Activated CD4-positive, alpha-beta memory T cell treated with anti-CD3 and anti-CD28 coated beads for 36 hours (primary cell): ENCODE data around the gene PTPRN2. TPM values are rescaled to one million over a fixed set of nuclear protein-coding genes. Genes with fewer than 3 reads are reported as not detected.

Experiments
- CTCF ChIA-PET: fragments of 350-600 bp; sonication (Branson Sonifier 250); formaldehyde crosslinking; loops from one replicate; lab custom pipeline; 2021; ENCODE audit warnings: antibody characterized with exemption, inconsistent platforms; lab: Charles Lee
- POLR2A ChIA-PET: fragments of 350-600 bp; sonication (Branson Sonifier 250); formaldehyde crosslinking; loops from one replicate; lab custom pipeline; 2021; ENCODE audit warnings: antibody characterized with exemption; lab: Charles Lee
- DNase-seq: peaks from one replicate; pipeline ENCODE4 v3.0.0-alpha.2; 2020
- H3K27ac Mint-ChIP-seq: one replicate; pipeline ENCODE4 v1.8.0; 2021; ENCODE audit warnings: mixed read lengths
- H3K27me3 Mint-ChIP-seq: one replicate; pipeline ENCODE4 v1.8.0; 2021; ENCODE audit warnings: mixed read lengths
- H3K36me3 Mint-ChIP-seq: one replicate; pipeline ENCODE4 v1.8.0; 2021; ENCODE audit warnings: mixed read lengths
- H3K4me1 Mint-ChIP-seq: one replicate; pipeline ENCODE4 v1.8.0; 2021; ENCODE audit warnings: low read depth, mixed read lengths
- H3K4me3 Mint-ChIP-seq: one replicate; pipeline ENCODE4 v1.8.0; 2021; ENCODE audit warnings: mild to moderate bottlenecking, mixed read lengths
- H3K9me3 Mint-ChIP-seq: one replicate; pipeline ENCODE4 v1.8.0; 2021; ENCODE audit warnings: mixed read lengths
- intact Hi-C: fragments of 100-400 bp; cut with micrococcal nuclease; formaldehyde crosslinking; loops from one replicate; pipeline ENCODE4 v1.15.1; 2023
- total RNA-seq, 2 experiments: library from RNA; stranded (reverse); gene quantifications; one replicate each; pipeline ENCODE4 v1.2.3, GENCODE V29; 2021

Gene PTPRN2
- total RNA-seq, 2 experiments from 2014 or later = 0.51 to 0.64 TPM

- DNase-seq = peak; percentile 22
- Mint-ChIP-seq H3K27ac (peak overlapping the region; percentile 91), H3K4me1 (peaks cover 7% of the 10 kb centered on the region), H3K27me3 (peaks cover 3% of the 10 kb centered on the region), H3K4me3 (peak overlapping the region; percentile 23), H3K36me3 (peaks cover 14% of the 10 kb centered on the region), H3K9me3 (peaks cover 34% of the 10 kb centered on the region)
- ChIA-PET POLR2A (no interaction called here), CTCF (no interaction called here)
- intact Hi-C loops = no loop called here
These were observed 655.0 kb downstream of the PTPRN2 start for GRCh38 chr7:157932498-157933218.

DNA sequence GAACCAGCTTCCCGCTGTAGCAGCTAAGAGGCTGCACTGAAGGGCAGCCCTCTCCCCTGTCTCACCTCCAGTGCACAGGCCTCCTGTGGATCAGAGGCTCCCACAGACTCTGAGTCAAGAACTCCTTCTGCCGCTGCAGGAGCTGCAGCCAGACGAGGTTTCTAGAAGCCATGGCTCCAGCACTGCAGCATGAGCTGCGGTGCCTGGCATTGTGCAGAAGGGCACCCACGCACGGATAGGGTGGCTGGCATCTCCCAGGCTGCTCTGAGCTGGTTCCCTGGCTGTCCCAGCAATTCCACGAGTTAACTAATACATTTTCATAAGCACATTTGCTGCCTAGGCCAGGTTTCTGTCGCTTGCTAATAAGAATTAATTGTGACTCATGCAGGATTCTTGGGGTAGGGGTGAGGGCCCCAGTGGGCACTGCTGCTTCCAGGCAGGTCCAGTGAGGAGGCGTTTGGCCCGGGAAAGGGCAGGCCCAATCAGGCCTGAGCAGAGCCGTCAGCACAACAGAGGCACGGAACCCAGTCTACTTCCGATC, 656.6 kb downstream of the PTPRN2 start:
- Mint-ChIP-seq H3K4me1 (peaks cover 12% of the 10 kb centered on the region), H3K27me3 (peaks cover 2% of the 10 kb centered on the region), H3K4me3 (no peak overlapping the region), H3K9me3 (peaks cover 32% of the 10 kb centered on the region), H3K36me3 (peaks cover 14% of the 10 kb centered on the region), H3K27ac (no peak overlapping the region)
- CTCF ChIA-PET = no interaction called here
- DNase-seq = no peak
- POLR2A ChIA-PET = no interaction called here
- intact Hi-C loops = no loop called here

GRCh38 chr7:157930441-157930840, 657.2 kb downstream of the PTPRN2 start:
- H3K27ac Mint-ChIP-seq = no peak overlapping the region
- H3K9me3 Mint-ChIP-seq = peaks cover 31% of the 10 kb centered on the region
- intact Hi-C loops = no loop called here
- CTCF ChIA-PET = no interaction called here
- POLR2A ChIA-PET = no interaction called here
- H3K27me3 Mint-ChIP-seq = peaks cover 6% of the 10 kb centered on the region
- DNase-seq = no peak
- peaks cover 13% of the 10 kb centered on the region for H3K36me3 Mint-ChIP-seq
- no peak overlapping the region for H3K4me3 Mint-ChIP-seq
- peaks cover 13% of the 10 kb centered on the region for H3K4me1 Mint-ChIP-seq

- POLR2A ChIA-PET = no interaction called here
- CTCF ChIA-PET = no interaction called here
These were observed 658.0 kb downstream of the PTPRN2 start for GRCh38 chr7:157929671-157930070.

GRCh38 chr7:157928808-157929425, 658.7 kb downstream of the PTPRN2 start:
- no peak overlapping the region for H3K27ac Mint-ChIP-seq
- H3K4me3 Mint-ChIP-seq = no peak overlapping the region
- peaks cover 19% of the 10 kb centered on the region for H3K9me3 Mint-ChIP-seq
- CTCF ChIA-PET = no interaction called here
- peaks cover 13% of the 10 kb centered on the region for H3K4me1 Mint-ChIP-seq
- intact Hi-C loops = no loop called here
- no peak for DNase-seq
- POLR2A ChIA-PET = no interaction called here
- H3K36me3 Mint-ChIP-seq = peaks cover 8% of the 10 kb centered on the region
- H3K27me3 Mint-ChIP-seq = peaks cover 8% of the 10 kb centered on the region

More at GRCh38 chr7:157929671-157930070, 658.0 kb downstream of the PTPRN2 start:
- Mint-ChIP-seq H3K27ac (no peak overlapping the region), H3K4me1 (peaks cover 13% of the 10 kb centered on the region), H3K4me3 (no peak overlapping the region), H3K36me3 (peaks cover 11% of the 10 kb centered on the region), H3K9me3 (peaks cover 25% of the 10 kb centered on the region), H3K27me3 (peaks cover 8% of the 10 kb centered on the region)
- intact Hi-C loops = no loop called here
- DNase-seq = no peak

- peaks cover 8% of the 10 kb centered on the region for H3K27me3 Mint-ChIP-seq
- ChIA-PET CTCF (no interaction called here), POLR2A (no interaction called here)
These were observed 659.3 kb downstream of the PTPRN2 start for GRCh38 chr7:157928171-157928794.

GRCh38 chr7:157927313-157927925, 660.2 kb downstream of the PTPRN2 start:
- CTCF ChIA-PET = no interaction called here
- intact Hi-C loops = no loop called here
- no peak for DNase-seq
- no peak overlapping the region for H3K4me3 Mint-ChIP-seq
- H3K4me1 Mint-ChIP-seq = peaks cover 10% of the 10 kb centered on the region
- peaks cover 8% of the 10 kb centered on the region for H3K9me3 Mint-ChIP-seq
- peaks cover 3% of the 10 kb centered on the region for H3K36me3 Mint-ChIP-seq
- H3K27me3 Mint-ChIP-seq = peaks cover 8% of the 10 kb centered on the region
- no peak overlapping the region for H3K27ac Mint-ChIP-seq
- POLR2A ChIA-PET = no interaction called here

More at GRCh38 chr7:157928171-157928794, 659.3 kb downstream of the PTPRN2 start:
- intact Hi-C loops = no loop called here
- DNase-seq = no peak
- Mint-ChIP-seq H3K36me3 (peaks cover 8% of the 10 kb centered on the region), H3K4me3 (no peak overlapping the region), H3K4me1 (peaks cover 13% of the 10 kb centered on the region), H3K9me3 (peaks cover 13% of the 10 kb centered on the region), H3K27ac (no peak overlapping the region)

GRCh38 chr7:157926521-157927150, 661.0 kb downstream of the PTPRN2 start:
- POLR2A ChIA-PET = no interaction called here
- intact Hi-C loops = no loop called here
- peaks cover 8% of the 10 kb centered on the region for H3K27me3 Mint-ChIP-seq
- peaks cover 7% of the 10 kb centered on the region for H3K4me1 Mint-ChIP-seq
- no peaks in the 10 kb centered on the region for H3K36me3 Mint-ChIP-seq
- H3K9me3 Mint-ChIP-seq = peaks cover 2% of the 10 kb centered on the region
- no peak for DNase-seq
- no peak overlapping the region for H3K27ac Mint-ChIP-seq
- H3K4me3 Mint-ChIP-seq = no peak overlapping the region
- CTCF ChIA-PET = no interaction called here

DNA sequence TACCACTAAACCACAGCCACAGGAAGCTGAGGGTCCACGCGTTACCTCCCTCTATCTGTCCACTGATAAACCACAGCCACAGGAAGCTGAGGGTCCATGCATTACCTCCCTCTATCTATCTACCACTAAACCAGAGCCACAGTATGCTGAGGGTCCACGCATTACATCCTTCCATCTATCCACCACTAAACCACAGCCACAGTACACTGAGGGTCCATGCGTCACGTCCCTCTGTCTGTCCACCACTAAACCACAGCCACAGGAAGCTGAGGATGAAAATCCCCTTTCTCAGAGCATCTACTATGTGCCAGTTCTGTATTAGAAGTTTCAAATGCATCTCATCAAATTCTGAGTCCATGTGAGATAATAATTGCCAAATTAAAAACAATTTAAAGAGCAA, 661.5 kb downstream of the PTPRN2 start:
- H3K4me3 Mint-ChIP-seq = no peak overlapping the region
- ChIA-PET POLR2A (no interaction called here), CTCF (no interaction called here)
- peaks cover 7% of the 10 kb centered on the region for H3K4me1 Mint-ChIP-seq
- no peak for DNase-seq
- intact Hi-C loops = no loop called here
- H3K27me3 Mint-ChIP-seq = peaks cover 8% of the 10 kb centered on the region
- H3K27ac Mint-ChIP-seq = no peak overlapping the region
- no peaks in the 10 kb centered on the region for H3K9me3 Mint-ChIP-seq
- H3K36me3 Mint-ChIP-seq = no peaks in the 10 kb centered on the region

- DNase-seq = no peak
- Mint-ChIP-seq H3K4me3 (no peak overlapping the region), H3K9me3 (no peaks in the 10 kb centered on the region), H3K27ac (no peak overlapping the region), H3K4me1 (peaks cover 7% of the 10 kb centered on the region), H3K27me3 (peaks cover 8% of the 10 kb centered on the region), H3K36me3 (no peaks in the 10 kb centered on the region)
- intact Hi-C loops = no loop called here
- ChIA-PET CTCF (no interaction called here), POLR2A (no interaction called here)
These were observed 662.2 kb downstream of the PTPRN2 start for GRCh38 chr7:157925383-157925875.

DNA sequence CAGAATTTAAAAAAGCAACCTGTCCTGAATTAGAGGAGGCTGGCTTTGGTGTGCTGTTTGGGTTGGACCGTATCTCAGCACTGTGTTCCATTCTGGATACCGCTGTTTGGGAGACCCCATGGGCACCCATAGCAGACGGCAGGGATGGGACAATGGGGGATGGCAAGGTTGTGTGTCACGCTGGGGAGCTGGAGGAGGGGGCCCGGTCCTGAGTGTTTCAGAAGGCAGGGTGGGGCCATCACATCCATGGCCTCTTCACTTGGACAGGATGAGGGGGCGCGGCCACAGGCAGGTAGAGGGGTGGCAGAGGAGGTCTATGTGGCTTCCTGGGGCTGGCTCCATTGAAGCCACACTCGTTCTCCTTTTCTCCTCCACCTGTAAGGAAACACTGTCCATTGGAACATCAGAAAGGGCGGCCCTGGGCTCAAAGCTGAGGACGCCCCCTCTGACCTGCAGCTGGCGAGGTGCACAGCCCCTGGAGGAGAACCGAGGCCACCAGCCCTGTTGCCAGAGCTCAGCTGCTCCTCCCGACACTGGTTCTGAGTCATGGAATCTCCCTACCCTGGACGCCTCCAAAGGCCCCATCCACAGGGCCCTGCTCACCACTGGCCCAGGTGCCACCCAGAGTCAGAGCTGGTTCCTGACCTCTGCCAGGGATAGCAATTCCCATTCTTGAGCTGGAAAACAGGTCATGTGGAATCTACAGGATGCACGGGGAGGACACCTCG, 663.6 kb downstream of the PTPRN2 start:
- Mint-ChIP-seq H3K9me3 (no peaks in the 10 kb centered on the region), H3K27me3 (peaks cover 8% of the 10 kb centered on the region), H3K27ac (no peak overlapping the region), H3K36me3 (no peaks in the 10 kb centered on the region), H3K4me3 (no peak overlapping the region), H3K4me1 (peaks cover 7% of the 10 kb centered on the region)
- CTCF ChIA-PET = no interaction called here
- intact Hi-C loops = no loop called here
- DNase-seq = no peak
- POLR2A ChIA-PET = no interaction called here
